Mammary epithelial cell (primary cell): ENCODE measurements around the gene NUDT6.

Experiments used
- CTCF ChIP-seq, 2 donors: IDR thresholded peaks in 1 of 2; conservative IDR thresholded peaks in 1 of 2; 2 replicates each; pipeline ENCODE4 v1.5.1; 2011 to 2012; ENCODE audit warnings: inconsistent platforms in 2 of 2, low read length in 2 of 2, mild to moderate bottlenecking in 2 of 2, control low read depth in 1 of 2, low read depth in 1 of 2; ENCODE audit not compliant: insufficient read depth in 1 of 2; ENCODE audit errors: extremely low read depth in 1 of 2
- EZH2 ChIP-seq: IDR thresholded peaks from 2 replicates; pipeline ENCODE4 v1.6.1; 2012; ENCODE audit warnings: low read length, inconsistent platforms, borderline replicate concordance

DNA sequence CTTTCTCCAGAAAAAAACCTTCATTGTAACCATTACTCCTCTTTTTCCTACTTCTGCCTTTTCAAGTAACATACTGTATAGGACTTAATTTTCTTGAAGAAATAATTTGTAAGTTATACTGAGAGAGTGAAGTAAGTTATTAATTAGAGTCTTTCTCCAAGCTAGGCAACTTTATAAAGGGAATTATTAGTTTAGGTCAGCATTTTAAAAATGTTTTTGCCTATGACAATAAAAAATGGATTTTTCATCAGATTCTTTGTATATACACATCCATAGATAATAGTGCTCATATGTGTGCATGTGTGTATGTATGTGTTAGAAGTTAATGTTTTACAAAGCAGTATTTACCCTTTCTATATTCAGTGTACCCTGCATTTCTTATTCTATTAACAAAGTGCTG lies 10.4 kb upstream of the NUDT6 start:
- no peak for TF ChIP-seq CTCF (conservative IDR thresholded peaks at IDR 0.05 in 1 of 2, IDR thresholded peaks at IDR 0.05 in 1 of 2; ENCODE audit: extremely low read depth in 1 of 2, insufficient read depth in 1 of 2, low read depth in 1 of 2, low read length in 2 of 2)
- no peak for TF ChIP-seq EZH2
